HG03039 (cell line): Measurements from ENCODE around the gene EIF5A.

Experiments
- ATAC-seq: cut with Tn5 transposase; IDR thresholded peaks from one replicate; pipeline ENCODE4 v1.9.1; 2021; ENCODE audit warnings: mild to moderate bottlenecking, moderate library complexity; ENCODE audit not compliant: unreplicated experiment

Gene EIF5A

DNA sequence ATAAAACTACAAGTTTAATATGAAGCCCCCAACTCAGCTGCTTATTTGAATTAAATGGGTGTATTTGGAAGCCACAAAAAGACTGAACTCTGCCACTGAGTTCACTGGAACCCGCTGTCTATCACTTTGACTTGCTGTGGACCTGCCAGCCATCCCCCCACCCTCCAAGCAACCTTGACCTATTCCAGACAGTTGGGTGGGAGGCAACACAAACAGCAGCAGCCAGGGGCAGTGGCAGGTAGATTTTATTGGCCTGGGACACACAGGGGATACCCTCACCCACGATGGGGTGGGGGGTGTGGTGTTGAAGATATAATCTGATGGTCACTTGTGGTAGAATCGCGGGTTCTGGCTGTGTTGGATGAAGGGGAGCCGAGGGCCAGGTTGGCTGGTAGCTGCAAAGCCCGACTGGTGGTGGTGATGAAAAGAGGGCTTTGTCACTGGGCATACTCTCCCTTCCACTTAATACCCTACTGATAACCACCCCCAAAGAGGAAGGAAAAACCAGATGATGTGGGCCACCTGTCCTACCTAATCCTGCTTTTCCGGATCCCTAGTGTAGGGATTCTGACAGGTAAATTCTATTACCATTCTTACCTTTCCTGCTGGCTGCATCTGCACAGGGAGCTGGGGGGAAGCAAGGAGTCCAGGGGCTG, 5.1 kb downstream of the EIF5A start:
- no peak for ATAC-seq

GRCh38 chr17:7313088-7313889, 5.9 kb downstream of the EIF5A start:
- ATAC-seq, result no peak

- no peak for ATAC-seq
Measured at GRCh38 chr17:7313890-7314718, 6.7 kb downstream of the EIF5A start.

DNA sequence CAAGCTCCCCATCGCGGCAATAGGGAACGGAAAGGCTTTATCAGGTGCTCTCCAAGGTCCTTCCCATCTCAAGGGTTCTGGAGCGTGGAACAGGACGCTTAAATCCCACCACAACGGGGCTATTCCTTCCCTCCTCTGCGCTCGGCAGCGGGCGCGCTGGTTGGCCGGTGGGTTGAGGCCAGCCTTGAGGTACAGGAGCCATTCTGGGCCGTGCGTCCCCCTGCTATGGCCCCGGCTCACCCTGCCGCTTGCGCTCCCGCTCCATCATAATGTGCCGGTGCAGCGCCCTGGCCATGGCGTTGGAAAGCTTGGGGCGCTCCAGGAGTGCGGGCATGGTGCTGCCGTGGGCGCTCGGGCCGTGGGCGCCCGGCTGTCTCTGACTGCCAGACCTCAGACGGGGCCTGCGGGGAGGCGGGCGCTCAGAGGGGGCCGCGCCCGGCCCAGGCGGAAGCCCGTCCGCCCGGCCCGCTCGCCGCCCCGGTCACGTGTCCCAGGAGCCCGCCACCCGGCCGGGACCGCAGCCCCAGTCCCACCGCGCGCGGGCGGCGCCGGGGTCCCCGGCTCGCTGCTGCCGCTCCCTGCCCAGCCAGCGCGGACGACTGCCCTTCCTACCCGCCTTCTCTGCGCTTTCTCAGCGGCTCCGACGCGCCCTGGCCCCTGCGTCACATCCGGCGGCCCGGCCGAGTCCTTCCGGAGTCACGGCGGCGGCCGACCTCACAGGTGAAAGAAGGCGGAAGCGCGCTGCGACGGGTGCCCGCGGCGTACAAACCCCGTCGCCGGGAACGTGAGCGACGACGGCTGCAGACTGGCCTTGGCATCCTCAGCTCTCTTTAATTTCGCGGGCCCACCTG, 7.5 kb downstream of the EIF5A start, which contains the start of gene GPS2:
Gene GPS2, minus strand, starts transcription at position 642 of the 851 bp plus-strand sequence. Its CDS starts 308 bp downstream, at position 334.
- peak; percentile 68 for ATAC-seq

- no peak for ATAC-seq
Measured at GRCh38 chr17:7315570-7316235, 8.3 kb downstream of the EIF5A start.

GRCh38 chr17:7317161-7317803, 9.9 kb downstream of the EIF5A start:
- no peak for ATAC-seq

DNA sequence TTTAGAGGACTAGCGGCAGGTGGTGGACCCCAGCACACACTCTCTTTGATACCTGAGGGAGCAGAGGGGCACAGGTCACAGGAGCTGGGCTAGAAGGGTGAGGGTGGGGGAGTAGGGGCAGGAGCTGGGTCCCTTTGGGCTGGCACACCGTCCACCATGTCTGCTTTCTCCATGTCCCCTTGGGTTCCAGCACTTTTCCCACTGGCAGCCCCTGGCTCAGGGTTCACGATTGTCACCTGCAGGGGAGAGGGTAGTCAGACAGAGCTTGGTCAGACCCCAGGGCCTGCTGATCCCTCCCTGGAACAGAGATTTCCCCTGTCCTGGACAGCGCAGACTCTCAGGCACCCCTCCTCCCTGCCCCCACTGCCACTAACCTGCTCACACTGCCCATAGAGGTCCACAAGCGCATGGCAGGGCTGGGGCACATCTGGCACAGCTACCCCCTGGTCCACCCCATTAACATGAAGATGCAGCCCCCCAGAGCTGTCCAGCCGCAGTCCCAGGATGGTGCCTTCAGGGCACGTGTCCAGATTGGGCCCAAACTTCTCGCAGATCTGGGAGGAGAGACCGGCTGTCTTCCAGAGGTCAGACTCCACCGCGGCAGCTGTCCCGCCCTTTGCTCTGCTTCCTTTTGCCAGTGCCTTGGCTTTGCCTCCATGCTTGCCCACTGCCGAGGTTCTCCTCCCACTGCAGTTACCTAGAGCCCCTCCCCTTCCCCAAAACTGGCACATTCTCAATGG, 10.9 kb downstream of the EIF5A start:
- ATAC-seq, result no peak

DNA sequence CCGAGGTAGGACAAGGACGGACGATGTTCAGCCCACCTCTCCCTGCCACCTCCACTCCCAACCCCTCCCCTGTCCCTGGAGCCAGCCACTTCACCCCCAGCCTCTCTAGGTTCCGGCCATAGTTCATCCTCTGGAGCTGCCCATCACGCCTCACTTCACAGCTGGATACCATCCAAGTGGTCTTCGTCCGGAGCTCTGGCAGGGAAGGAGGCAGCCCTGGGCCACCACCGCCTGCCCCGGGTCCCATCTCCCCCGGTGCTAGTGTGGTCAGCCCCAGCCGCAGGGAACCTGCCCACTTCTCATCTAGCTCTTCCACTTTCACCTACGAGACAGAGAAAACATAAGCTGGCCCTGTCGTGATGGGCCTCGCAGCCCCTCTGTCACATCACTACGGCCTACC, 14.0 kb downstream of the EIF5A start:
- no peak for ATAC-seq

- ATAC-seq, result no peak
Measured at GRCh38 chr17:7322520-7323194, 15.2 kb downstream of the EIF5A start.

DNA sequence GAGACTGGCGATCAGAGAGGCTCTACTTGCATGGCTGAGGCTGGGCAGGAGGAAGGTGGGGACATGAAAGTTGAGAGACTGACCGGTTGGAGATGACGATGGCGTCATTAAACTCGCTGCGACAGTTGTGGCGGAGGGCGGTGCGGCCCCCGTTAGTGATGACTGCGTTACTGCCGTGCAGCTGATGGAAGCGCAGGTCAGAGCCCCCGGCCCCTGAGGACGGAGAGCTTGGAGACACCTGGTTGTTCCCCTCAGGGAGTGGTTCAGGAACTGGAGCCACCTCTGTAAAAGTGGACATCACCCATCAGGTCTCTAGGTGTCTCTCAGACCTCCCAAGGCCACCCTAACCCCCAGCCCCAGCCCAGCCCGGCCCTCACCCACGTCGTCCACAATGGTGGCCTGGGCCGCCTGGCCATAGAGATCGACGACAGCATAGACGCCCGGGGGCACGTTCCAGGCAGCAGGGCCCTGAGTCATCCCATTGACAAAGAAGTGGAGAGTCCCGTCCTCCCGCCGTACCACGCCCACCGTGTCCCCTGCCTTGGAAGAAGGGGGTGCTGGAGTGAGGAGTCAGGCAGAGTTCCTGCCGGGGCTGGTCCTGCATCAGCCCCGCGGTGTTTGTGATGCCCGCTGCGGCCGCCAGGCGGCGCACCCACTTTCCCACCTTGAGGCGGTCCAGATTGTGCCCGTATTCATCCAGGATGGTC, 16.5 kb downstream of the EIF5A start:
- no peak for ATAC-seq

DNA sequence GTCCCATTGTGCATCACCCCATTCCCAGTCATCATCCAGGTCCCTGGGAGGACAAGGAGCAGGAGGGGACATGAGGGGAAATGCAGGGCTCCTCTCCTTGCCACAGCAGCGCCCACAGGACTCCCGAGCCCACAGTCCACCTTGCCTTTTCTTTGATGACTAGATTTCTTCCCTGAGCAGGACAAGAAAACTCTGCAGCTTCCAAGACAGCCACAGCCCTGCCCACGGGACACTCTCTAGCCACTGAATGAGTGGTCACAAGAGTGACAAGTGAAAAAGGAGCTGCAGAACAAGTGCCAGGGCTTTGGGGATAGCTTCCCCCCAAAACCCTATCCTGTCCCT, 17.0 kb downstream of the EIF5A start:
- no peak for ATAC-seq

DNA sequence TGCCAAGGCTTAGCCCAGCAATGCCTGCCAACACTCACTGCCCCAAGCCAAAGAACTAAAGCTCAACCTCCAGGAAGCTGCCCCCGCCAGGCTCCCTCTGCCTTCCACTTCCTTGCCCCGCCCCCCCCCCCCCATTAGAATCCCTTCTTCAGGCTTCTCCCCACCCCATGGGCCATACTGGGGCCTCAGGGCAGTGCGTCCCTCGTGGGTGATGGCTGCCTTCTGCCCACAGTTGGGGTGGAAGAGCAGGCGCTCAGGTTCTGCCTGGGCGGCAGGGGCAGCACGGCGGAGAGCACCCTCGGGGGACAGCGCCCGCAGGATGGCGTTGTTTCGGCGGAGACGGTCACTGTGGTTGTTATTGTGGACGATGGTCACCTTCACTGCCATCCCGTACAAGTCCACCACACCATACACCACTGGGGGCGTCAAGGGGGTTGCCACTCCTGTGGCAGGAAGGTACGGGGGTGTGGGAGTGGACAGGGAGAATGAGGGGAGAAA, 17.7 kb downstream of the EIF5A start:
- ATAC-seq, result no peak

DNA sequence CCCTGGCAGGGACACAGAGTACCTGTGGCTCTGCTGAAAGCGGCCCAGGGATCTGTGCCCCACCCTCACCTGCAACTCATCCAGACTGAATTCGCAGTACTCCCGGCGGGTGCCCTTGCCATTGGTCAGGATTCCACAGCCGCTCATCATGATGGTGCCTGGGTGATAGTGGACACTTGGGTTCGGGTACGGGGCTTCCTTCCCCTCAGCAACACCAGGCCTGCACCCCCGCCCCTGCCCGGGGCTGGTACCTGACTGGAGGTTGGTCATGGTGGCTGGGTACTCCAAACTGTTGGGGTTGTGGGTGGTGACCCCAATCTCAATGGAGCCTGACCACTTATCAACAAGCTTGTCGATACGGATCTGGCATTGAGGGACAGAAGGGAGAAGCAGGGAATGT, 18.8 kb downstream of the EIF5A start:
- ATAC-seq, result no peak

- no peak for ATAC-seq
Measured at GRCh38 chr17:7327056-7327455, 19.6 kb downstream of the EIF5A start.

- no peak for ATAC-seq
Measured at GRCh38 chr17:7327501-7327900, 20.1 kb downstream of the EIF5A start.

- no peak for ATAC-seq
Measured at GRCh38 chr17:7328009-7328408, 20.6 kb downstream of the EIF5A start.

DNA sequence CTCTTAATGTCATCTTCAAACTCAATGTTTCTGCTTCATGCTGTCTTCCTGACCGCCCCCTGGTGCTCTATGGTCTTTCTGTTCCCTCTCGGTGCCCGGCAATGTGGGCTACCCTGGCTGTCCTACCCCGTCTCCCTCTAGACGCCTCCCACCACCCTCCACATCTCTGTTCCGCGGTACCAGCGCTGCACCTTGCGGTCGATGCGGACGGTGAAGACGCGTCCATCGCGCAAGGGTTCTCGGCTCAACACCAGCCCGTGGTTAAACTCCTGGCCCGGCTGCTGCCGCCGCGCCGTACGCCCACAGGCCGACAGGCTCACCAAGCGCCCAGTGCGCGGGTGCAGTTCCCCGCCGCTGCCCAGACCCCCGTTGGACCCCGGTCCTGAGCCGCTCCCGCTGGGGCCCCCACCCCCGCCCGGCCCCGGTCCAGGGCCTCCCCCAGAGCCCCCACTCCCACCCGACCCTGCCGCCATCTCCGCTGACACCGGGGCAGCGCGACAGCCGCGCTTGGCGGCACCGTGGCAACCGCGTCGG, 21.5 kb downstream of the EIF5A start, which contains the start of gene NEURL4:
Gene NEURL4, minus strand, starts transcription at position 496 of the 534 bp plus-strand sequence. Its CDS starts 23 bp downstream, at position 473.
- ATAC-seq, result no peak
